Memory B cell (primary cell): ENCODE results near the gene SLC9A9.

ENCODE experiments used
- ATAC-seq: fragments of 150-1000 bp; cut with Tn5 transposase; 2 replicates; pipeline ENCODE4 v1.10.0; 2021; ENCODE audit warnings: low read depth, mild to moderate bottlenecking, moderate library complexity
- DNase-seq, 2 donors: peaks; one replicate each; pipeline ENCODE4 v3.0.0; 2022; ENCODE audit warnings: low spot score in 2 of 2
- H3K27ac Mint-ChIP-seq: one replicate; pipeline ENCODE4 v1.8.0; 2022; ENCODE audit warnings: mild to moderate bottlenecking, moderate library complexity, mixed read lengths
- H3K27me3 Mint-ChIP-seq: one replicate; pipeline ENCODE4 v1.8.0; 2022; ENCODE audit warnings: mixed read lengths
- H3K36me3 Mint-ChIP-seq: one replicate; pipeline ENCODE4 v1.8.0; 2022; ENCODE audit warnings: mild to moderate bottlenecking, mixed read lengths
- H3K4me1 Mint-ChIP-seq: one replicate; pipeline ENCODE4 v1.8.0; 2022; ENCODE audit warnings: mixed read lengths
- H3K4me3 Mint-ChIP-seq: one replicate; pipeline ENCODE4 v1.8.0; 2022; ENCODE audit warnings: mild to moderate bottlenecking, moderate library complexity, mixed read lengths
- H3K9me3 Mint-ChIP-seq: one replicate; pipeline ENCODE4 v1.8.0; 2022; ENCODE audit warnings: mixed read lengths

Gene SLC9A9

DNA sequence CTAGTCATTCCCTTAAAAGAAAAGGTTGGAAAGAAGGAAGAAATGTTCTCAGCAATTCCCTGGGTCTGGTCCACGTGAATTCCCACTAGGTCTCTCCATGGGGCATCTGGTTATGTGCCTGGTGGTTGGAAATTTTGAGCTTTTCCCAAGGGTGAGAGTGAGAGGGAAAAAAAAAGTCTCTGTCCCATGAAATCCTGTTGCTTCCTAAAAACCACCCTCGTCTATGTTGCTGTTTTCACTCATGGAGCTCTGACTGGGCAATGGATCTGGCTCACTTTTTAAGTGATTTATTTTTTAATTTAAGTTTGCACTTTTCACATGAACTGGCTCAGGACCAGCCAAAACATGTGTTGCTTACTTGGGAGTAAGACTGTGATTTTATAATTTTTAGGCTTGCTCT, 538.6 kb downstream of the SLC9A9 start:
- H3K27ac Mint-ChIP-seq: no peak overlapping the region
- ATAC-seq (no peak), DNase-seq (no peak)

DNA sequence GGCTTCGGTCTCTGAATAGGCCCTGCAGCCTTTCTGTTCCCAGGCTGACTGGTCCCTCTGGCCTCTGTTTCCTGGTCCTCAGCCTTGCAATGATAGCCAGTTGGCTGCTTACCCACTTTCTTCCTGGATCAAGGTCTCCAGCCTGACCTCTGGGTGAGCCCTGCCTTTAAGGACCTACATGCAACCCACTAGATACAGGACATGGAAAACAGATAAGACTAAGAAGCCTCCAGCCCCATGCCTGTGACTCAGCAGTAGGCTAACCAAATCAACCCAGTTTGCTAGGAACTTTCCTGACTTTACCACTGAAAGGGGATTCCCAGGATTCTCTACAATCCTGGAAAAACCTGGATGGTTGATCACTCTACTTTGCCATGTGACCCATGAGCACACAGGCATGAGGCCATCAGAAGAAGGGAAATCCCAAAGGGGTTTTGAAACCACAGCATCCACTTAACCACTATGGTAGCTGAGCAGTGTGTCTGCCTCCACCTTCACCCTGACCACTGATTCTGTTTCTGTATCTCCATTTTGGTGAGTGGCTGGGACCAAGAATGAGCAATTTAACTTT, 540.6 kb downstream of the SLC9A9 start:
- H3K27me3 Mint-ChIP-seq: no peaks in the 10 kb centered on the region
- no peak for ATAC-seq
- H3K4me1 Mint-ChIP-seq: peaks cover 5% of the 10 kb centered on the region
- DNase-seq: no peak
- H3K27ac Mint-ChIP-seq: no peak overlapping the region
- no peaks in the 10 kb centered on the region for H3K9me3 Mint-ChIP-seq
- peaks cover 3% of the 10 kb centered on the region for H3K36me3 Mint-ChIP-seq
- no peak overlapping the region for H3K4me3 Mint-ChIP-seq

More for the DNA sequence above, 538.6 kb downstream of the SLC9A9 start:
- no peak overlapping the region for H3K4me3 Mint-ChIP-seq
- H3K9me3 Mint-ChIP-seq: no peaks in the 10 kb centered on the region
- H3K4me1 Mint-ChIP-seq: no peaks in the 10 kb centered on the region
- no peaks in the 10 kb centered on the region for H3K27me3 Mint-ChIP-seq
- H3K36me3 Mint-ChIP-seq: peaks cover 3% of the 10 kb centered on the region

DNA sequence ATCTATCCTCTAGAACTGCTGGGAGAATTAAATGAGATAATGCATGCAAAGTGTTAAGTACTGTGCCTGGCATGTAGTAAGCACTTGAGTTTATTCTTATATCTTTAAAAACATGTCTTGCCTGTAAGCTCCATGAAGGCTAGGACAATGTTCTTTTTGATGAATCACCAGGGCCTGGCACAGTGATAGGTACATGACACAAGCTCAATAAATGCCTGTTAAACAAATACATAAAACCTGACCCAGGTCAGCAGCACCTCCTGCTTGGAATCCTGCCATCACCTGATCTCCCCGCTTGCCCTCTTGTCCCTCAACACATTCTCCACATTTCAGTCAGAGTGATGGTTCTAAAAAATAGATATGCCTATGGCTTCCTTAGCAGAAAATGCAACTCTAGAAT, 541.9 kb downstream of the SLC9A9 start:
- Mint-ChIP-seq H3K9me3 (no peaks in the 10 kb centered on the region), H3K27ac (no peak overlapping the region), H3K4me1 (peaks cover 5% of the 10 kb centered on the region), H3K36me3 (peaks cover 3% of the 10 kb centered on the region), H3K4me3 (no peak overlapping the region), H3K27me3 (no peaks in the 10 kb centered on the region)
- DNase-seq (no peak), ATAC-seq (no peak)

DNA sequence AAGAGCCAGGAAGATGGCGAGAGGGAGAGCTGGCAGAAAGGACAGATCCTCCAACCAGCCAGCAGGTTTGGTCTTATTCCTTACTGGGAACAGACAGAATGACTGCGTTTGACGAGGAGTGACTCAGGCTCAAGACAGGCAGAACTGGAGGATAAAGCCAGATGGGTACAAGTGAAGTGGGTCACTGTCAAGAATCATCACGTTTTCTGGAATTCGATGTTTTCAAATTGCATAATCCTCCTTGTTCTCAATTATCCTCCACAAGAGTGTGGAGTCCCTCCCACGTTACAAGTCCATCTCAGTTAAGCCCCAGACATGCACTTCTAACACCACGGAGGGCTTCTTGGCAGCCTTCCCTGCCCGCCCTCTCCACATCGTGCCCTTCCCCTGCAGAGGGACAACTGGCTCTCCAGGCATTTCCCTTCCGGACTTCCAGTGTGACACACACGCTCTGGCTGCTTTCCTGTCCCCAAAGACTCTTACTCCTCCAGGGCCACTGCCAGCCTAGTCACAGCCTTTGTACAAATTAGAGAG, 545.6 kb downstream of the SLC9A9 start:
- H3K36me3 Mint-ChIP-seq: peaks cover 3% of the 10 kb centered on the region
- ATAC-seq (no peak), DNase-seq (no peak)
- H3K4me3 Mint-ChIP-seq: no peak overlapping the region
- no peaks in the 10 kb centered on the region for H3K9me3 Mint-ChIP-seq
- H3K27me3 Mint-ChIP-seq: no peaks in the 10 kb centered on the region
- peak overlapping the region; percentile 4 for H3K27ac Mint-ChIP-seq
- H3K4me1 Mint-ChIP-seq: peaks cover 12% of the 10 kb centered on the region

DNA sequence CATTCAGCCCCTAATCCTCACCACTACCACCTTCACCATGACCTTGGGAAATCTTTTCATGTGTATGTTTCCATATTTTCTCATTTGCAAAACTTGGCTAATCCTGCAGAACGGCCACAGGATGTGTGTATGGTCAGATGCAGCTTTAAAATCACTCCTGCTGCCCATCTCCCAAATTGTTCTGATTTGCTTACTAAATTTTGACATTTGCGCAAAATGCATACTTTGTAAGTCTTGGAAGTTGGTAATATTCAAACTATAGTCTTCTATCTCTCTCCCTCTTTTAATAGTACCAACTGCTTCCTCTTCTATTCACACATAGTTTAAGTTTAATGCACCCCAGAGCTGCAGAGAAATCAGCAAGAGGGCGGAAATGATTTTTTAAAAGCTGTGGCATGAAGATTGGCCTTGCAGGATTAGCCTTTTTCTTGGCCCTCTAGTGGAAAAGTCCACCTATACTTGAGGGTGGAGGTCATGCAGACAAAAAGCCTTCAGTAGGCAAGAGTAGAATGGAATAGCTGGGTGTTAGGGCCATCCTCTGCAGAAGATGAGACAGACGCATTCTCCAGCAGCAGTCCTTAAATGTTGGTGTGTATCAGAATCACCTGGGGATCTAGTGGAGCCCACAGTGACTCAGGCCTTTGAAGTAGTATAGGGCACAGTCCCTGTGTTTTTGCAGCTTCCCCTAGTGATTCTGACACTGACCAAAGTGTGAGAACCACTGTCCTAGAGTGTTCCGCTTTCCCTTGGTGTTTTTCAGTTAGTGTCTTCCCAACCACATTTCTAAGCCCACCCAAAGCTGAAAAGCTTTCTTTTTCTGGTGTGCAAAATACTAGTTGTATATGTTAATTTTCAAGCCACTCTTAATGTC, 547.0 kb downstream of the SLC9A9 start:
- Mint-ChIP-seq H3K4me1 (peaks cover 12% of the 10 kb centered on the region), H3K27me3 (no peaks in the 10 kb centered on the region), H3K27ac (no peak overlapping the region), H3K36me3 (no peaks in the 10 kb centered on the region), H3K4me3 (no peak overlapping the region), H3K9me3 (no peaks in the 10 kb centered on the region)
- no peak for DNase-seq
- no peak for ATAC-seq

DNA sequence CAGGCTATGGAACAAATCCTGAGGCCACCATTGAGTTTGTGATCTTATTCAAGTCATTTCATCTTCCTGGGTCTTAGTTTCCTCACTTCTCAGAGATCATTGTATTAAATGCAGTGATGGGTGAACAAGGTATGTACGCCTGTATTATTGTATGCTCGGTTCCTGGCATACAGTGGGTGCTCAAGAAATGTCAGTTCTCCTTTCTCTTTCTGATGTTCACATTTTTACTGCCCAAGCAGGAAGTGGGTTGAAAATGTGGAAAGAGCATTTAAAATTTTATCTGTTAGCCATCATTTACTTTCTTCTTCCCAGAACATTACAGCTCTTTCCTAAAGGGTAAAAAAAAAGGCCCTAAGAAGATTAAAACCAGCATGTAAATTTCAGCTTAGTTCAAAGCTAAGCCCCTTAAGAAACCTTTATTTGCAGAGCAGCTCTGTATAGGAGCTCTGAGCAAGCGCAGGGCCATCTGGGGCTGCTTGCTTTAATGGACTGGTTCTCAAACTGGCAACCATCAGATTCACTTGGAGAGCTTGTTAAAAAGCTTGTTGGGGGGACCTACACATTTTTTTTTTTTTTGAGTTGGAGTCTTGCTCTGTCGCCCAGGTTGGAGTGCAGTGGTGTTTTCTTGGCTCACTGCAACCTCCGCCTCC, 549.3 kb downstream of the SLC9A9 start:
- Mint-ChIP-seq H3K4me3 (no peak overlapping the region), H3K27me3 (no peaks in the 10 kb centered on the region), H3K27ac (peak overlapping the region; percentile 62), H3K36me3 (no peaks in the 10 kb centered on the region), H3K4me1 (peaks cover 18% of the 10 kb centered on the region), H3K9me3 (no peaks in the 10 kb centered on the region)
- ATAC-seq: peak; percentile 29
- no peak for DNase-seq

DNA sequence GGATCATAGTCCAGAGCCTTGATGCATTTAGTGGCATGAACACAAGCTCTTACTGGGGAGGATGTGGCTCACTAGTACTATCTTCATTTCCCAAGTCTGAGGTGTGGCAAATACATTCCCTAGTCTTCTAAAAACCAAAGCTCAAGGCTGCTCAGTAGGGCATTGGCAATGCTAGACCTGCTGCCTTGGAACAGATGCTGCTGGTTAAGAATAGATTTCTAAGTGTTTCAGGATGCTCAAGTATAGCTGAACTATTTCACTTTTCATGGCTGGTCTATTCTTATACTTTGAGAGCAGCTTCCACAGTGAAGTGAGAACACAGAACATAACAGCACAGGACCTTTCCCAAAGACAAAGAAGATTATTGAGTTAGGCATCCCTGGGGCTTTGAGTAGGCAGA, 549.9 kb downstream of the SLC9A9 start:
- Mint-ChIP-seq H3K27me3 (no peaks in the 10 kb centered on the region), H3K4me1 (peaks cover 15% of the 10 kb centered on the region)

DNA sequence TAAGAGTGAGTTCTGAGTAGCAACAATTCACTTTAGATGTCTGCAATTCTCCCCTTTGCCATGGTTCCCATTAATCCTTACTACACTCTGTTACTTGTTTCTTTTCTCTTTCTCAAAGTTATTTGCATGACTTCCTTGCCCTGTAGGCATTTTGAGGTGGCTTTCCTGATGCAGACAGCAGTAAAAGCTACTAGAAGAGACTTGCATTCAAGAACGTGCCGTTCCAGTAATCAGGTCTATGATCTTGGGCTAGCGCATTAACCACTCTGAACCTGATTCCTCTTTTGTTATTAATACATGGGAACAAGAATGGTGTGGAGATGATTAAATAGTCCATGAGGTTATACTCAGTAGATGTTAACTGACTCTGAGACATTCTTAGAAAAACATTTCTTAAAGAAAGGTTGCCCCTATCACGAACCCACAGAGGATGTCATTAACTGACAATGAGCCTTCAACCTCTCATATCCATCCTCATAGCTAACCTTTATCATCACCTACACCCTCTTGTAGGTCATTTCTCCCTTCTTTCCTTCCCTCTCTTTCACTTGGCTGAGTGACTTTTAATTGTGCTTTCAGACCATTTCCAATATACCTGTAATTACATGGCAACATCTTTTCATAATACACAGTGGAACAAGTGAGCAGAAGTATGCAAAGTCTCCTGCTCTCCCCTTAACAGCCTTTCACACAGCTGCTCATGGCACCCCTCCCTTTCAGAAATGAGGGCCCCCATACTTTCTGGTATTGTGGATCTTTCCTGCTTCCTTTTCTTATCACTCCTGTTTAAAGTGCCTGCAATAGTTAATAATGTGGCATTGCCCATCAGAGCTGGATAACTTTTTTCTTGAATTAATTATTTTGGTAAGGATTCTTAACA, 552.8 kb downstream of the SLC9A9 start:
- no peak for ATAC-seq
- Mint-ChIP-seq H3K27ac (no peak overlapping the region), H3K4me1 (peaks cover 13% of the 10 kb centered on the region), H3K9me3 (no peaks in the 10 kb centered on the region), H3K36me3 (no peaks in the 10 kb centered on the region), H3K27me3 (no peaks in the 10 kb centered on the region), H3K4me3 (no peak overlapping the region)
- DNase-seq: no peak

More for the DNA sequence above, 549.9 kb downstream of the SLC9A9 start:
- H3K36me3 Mint-ChIP-seq: no peaks in the 10 kb centered on the region
- ATAC-seq: no peak
- no peak overlapping the region for H3K4me3 Mint-ChIP-seq
- peak overlapping the region; percentile 62 for H3K27ac Mint-ChIP-seq
- no peak for DNase-seq
- H3K9me3 Mint-ChIP-seq: no peaks in the 10 kb centered on the region

DNA sequence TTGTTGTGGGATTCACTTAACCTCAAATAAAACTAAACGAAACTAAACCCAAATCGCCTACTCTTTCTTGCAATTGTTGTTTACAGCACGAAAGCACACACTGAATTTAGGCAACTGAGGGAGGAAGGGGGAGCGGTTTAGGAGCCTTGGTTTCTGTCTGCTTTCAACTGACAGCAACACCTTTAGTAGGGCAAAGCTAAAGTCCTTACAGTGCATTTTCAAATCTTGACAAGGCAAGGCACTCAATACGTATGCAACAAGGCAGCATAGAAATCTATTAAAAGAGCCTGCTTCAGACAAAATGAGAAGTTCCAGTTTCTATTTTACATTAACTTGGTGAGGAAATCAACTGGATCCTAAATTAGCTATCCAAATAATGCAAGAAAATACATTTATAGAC, 554.1 kb downstream of the SLC9A9 start:
- no peaks in the 10 kb centered on the region for H3K36me3 Mint-ChIP-seq
- peaks cover 13% of the 10 kb centered on the region for H3K4me1 Mint-ChIP-seq
- no peaks in the 10 kb centered on the region for H3K9me3 Mint-ChIP-seq
- no peak overlapping the region for H3K27ac Mint-ChIP-seq
- no peak overlapping the region for H3K4me3 Mint-ChIP-seq
- no peak for DNase-seq
- no peaks in the 10 kb centered on the region for H3K27me3 Mint-ChIP-seq
- ATAC-seq: no peak

DNA sequence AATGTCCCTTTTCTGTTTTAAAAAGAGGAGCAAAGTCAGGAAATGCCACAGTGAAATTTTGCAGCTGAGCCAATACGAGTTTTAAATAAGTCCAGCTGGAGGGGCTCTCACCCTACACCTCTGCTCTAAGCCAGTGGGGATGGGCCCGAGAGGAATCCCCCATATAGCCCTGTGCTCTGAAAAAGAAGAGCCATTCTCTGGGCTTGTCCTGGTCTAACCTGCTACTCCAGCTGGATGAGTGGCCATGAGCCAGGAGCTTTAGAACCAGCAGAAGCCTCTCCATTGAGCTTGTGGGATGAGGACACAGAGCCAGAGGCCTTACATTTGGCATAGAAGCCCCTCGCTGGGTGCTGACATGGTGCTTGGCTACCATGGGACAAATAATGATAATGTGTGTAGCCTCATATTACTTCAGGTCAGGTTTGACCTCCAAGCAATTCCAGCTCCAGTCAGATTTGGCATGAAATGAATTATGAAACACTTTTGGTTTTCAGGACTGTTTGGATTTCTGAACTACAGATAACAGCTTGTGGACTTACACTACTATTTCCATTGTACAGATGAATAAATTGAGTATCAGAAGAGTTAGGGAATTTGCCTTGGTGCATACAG, 556.3 kb downstream of the SLC9A9 start:
- H3K4me3 Mint-ChIP-seq: no peak overlapping the region
- DNase-seq: no peak
- H3K27me3 Mint-ChIP-seq: no peaks in the 10 kb centered on the region
- H3K27ac Mint-ChIP-seq: no peak overlapping the region
- peaks cover 7% of the 10 kb centered on the region for H3K4me1 Mint-ChIP-seq
- no peaks in the 10 kb centered on the region for H3K9me3 Mint-ChIP-seq
- H3K36me3 Mint-ChIP-seq: no peaks in the 10 kb centered on the region
- ATAC-seq: no peak

DNA sequence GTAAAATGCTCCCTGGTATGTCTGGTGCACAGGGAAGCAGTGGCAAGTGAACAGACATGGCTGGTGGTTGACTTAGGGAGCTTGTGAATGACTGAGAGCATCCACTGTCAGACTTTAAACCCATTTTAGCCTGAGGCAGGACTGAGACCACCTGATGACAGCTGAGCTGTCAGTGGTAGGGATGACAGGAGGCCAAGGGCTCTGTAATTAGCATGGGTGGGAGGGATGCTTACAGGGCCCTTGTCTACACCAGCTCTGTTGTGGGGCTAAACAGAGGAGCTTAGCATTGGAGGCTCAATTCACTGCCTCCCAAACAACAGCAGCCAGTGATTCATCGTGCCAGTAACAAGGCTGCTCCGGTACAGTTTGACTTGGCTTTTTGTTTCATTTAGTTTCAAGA, 559.3 kb downstream of the SLC9A9 start:
- Mint-ChIP-seq H3K4me1 (no peaks in the 10 kb centered on the region), H3K9me3 (no peaks in the 10 kb centered on the region), H3K36me3 (no peaks in the 10 kb centered on the region), H3K27me3 (no peaks in the 10 kb centered on the region), H3K4me3 (no peak overlapping the region), H3K27ac (no peak overlapping the region)
- no peak for DNase-seq
- ATAC-seq: no peak

DNA sequence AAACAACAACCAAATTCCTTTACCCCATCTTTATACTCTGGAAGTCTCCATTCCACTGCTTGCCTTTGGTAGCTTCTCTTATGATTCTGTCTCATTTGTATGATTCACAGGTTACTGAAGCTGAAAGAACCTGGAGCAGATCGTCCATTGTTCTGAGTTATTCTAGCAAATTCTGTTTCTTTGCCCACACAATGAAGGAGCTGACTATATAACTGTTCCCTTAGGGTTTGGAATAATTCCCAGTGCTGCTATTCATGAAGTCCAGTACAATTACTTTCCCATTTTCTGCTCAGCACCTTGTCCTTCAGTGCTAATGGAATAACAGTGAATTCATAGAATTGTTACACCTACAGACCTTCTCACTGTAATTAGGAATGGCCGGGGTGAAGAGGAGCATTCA, 560.9 kb downstream of the SLC9A9 start:
- no peak overlapping the region for H3K4me3 Mint-ChIP-seq

DNA sequence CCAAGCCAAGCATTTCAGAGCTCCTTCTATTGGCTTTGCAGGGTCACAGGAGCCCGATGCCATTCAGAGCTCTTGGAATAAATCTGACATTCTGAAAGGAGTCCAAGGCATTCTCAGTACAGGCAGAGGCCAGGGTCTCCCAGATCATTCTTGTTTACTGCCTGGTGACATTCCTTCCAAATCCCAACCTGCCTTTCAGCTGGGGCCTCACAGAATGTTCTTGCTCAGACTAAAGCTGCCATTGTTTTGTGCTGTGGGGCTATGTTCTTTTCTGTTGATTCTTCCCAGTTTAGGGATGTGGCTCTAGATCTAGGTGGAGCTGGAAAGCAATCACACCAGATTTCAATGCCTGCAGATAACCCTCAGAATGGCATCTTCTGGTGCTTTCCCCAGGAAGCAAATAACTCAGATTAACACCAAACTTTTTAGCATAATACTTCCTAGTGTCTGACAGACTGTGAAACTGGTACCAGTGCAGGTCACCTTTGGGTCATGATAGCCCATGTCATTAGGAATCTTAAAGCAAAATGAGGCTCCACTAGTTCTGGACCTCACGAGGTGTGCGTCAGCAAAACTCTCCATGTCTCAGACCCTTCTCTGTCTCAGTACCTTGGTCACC, 561.8 kb downstream of the SLC9A9 start:
- no peaks in the 10 kb centered on the region for H3K9me3 Mint-ChIP-seq
- H3K4me3 Mint-ChIP-seq: no peak overlapping the region

More for the DNA sequence above, 560.9 kb downstream of the SLC9A9 start:
- Mint-ChIP-seq H3K4me1 (no peaks in the 10 kb centered on the region), H3K9me3 (no peaks in the 10 kb centered on the region), H3K27me3 (no peaks in the 10 kb centered on the region), H3K27ac (no peak overlapping the region), H3K36me3 (peaks cover 4% of the 10 kb centered on the region)
- DNase-seq (no peak), ATAC-seq (no peak)

More for the DNA sequence above, 561.8 kb downstream of the SLC9A9 start:
- Mint-ChIP-seq H3K36me3 (peaks cover 7% of the 10 kb centered on the region), H3K27me3 (no peaks in the 10 kb centered on the region), H3K4me1 (no peaks in the 10 kb centered on the region), H3K27ac (no peak overlapping the region)
- DNase-seq (no peak), ATAC-seq (no peak)
